T-helper 17 cell (primary cell): ENCODE measurements around the gene GIGYF2. TPM values are rescaled to one million over a fixed set of nuclear protein-coding genes. Genes with fewer than 3 reads are reported as not detected.

Source experiments
- ATAC-seq: fragments of 150-1000 bp; cut with Tn5 transposase; 2 replicates; pipeline ENCODE4 v1.10.0; 2021; ENCODE audit warnings: mild to moderate bottlenecking, moderate library complexity
- DNase-seq, 3 donors: peaks; one replicate each; pipeline versions ENCODE4 v3.0.0 to v3.0.0-alpha.2; 2020 to 2021
- H3K9me3 ChIP-seq: one replicate; pipeline ENCODE4 v1.7.0; 2013; ENCODE audit warnings: low read length, mild to moderate bottlenecking; ENCODE audit not compliant: control insufficient read depth, poor library complexity, severe bottlenecking
- H3K27ac Mint-ChIP-seq: one replicate; pipeline ENCODE4 v1.8.0; 2022; ENCODE audit warnings: mild to moderate bottlenecking, moderate library complexity, mixed read lengths
- H3K27me3 Mint-ChIP-seq: one replicate; pipeline ENCODE4 v1.8.0; 2022; ENCODE audit warnings: mixed read lengths
- H3K36me3 Mint-ChIP-seq: one replicate; pipeline ENCODE4 v1.8.0; 2022; ENCODE audit warnings: low read depth, mixed read lengths
- H3K4me1 Mint-ChIP-seq: one replicate; pipeline ENCODE4 v1.8.0; 2022; ENCODE audit warnings: mild to moderate bottlenecking, mixed read lengths
- H3K4me3 Mint-ChIP-seq: one replicate; pipeline ENCODE4 v1.8.0; 2022; ENCODE audit warnings: mild to moderate bottlenecking, moderate library complexity, mixed read lengths
- total RNA-seq, 4 donors: library from RNA in 2 of 4; stranded (reverse) in 2 of 4; gene quantifications; one replicate each; pipeline ENCODE4 v1.2.3 and lab custom pipeline; 2022 to 2026

Gene GIGYF2
- total RNA-seq (10 to 100 TPM; 55.9 to 62.9 TPM), total RNA-seq (lab: John Stamatoyannopoulos, UW) (104 to 153 reads per million in 2 donors)

DNA sequence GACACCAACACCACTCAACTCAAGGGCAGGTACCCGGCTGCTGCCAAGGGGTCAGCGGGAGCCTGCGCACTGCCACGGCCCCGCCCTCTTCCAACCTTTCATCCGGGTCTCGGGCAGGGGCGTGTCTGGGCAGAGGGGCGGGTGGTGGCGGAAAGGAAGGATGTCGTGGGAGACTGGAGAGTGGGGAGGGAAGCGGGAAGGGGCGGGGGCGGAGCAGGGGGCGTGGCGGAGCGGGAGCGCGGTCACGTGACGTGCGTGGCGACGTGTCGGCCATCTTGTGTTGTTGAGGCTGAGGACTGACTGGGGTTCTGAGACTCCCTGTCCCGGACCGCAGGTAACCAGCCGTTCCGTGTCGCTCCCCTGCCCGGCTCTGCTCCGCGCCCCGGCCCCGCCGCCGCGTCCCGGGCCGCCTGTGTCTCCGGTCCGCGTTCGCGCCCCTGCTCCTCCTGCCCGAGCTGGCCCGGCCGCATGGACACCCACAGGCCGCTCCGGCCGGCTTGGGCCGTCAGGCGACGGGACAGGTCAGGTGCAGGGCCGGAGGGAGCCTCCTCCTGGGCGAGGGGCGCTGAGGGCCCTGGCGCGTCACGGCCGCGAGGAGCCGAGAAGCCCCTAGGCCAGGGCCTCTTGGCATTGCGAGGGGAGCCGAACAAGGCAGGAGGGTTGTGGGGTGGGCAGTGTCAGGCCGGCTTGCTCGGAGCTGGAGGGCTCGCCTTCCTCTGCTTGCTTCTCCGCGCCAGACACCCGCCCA lies at the start of gene GIGYF2:
Gene GIGYF2 (plus strand): TSS at position 273 of the 748 bp plus-strand sequence. CDS start 37,867 bp downstream, outside the sequence.
- ATAC-seq = peak; percentile 90
- Mint-ChIP-seq H3K4me3 (peak within 1 kb of the TSS; percentile 92), H3K4me1 (peaks cover 23% of the 10 kb centered on the region), H3K27me3 (no peaks in the 10 kb centered on the region), H3K27ac (peak within 1 kb of the TSS; percentile 94), H3K36me3 (no peaks in the 10 kb centered on the region)
- no peaks in the 10 kb centered on the region for H3K9me3 ChIP-seq
- peak; percentile 73 to 90 (median 90) for DNase-seq

- Mint-ChIP-seq H3K4me1 (no peaks in the 10 kb centered on the region), H3K27ac (no peak overlapping the region), H3K36me3 (no peaks in the 10 kb centered on the region), H3K27me3 (peaks cover 24% of the 10 kb centered on the region), H3K4me3 (no peak overlapping the region)
- DNase-seq (no peak), ATAC-seq (no peak)
- no peaks in the 10 kb centered on the region for H3K9me3 ChIP-seq
Observed at GRCh38 chr2:232649033-232649432, 48.1 kb upstream of the GIGYF2 start.

DNA sequence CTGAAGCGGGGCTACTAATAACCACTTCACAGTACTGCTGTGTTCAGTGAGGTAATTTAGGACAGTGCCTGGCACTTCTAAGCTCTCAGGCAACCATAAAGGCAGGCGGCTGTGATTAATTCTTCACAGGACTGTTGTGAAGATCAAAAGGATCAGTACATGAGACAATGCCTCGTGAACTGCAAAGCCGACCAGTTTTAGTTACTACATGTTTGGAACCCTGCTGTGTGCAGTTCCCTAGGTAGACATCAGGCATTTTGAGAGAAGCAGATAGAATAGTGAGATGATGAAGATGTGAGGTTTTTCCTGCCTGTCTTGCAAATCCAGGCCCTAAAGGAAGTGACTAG lies 44.7 kb upstream of the GIGYF2 start:
- H3K4me3 Mint-ChIP-seq = no peak overlapping the region
- no peak overlapping the region for H3K27ac Mint-ChIP-seq
- H3K27me3 Mint-ChIP-seq = peaks cover 16% of the 10 kb centered on the region
- ATAC-seq = no peak
- H3K4me1 Mint-ChIP-seq = no peaks in the 10 kb centered on the region
- DNase-seq = no peak
- no peaks in the 10 kb centered on the region for H3K9me3 ChIP-seq
- H3K36me3 Mint-ChIP-seq = no peaks in the 10 kb centered on the region

DNA sequence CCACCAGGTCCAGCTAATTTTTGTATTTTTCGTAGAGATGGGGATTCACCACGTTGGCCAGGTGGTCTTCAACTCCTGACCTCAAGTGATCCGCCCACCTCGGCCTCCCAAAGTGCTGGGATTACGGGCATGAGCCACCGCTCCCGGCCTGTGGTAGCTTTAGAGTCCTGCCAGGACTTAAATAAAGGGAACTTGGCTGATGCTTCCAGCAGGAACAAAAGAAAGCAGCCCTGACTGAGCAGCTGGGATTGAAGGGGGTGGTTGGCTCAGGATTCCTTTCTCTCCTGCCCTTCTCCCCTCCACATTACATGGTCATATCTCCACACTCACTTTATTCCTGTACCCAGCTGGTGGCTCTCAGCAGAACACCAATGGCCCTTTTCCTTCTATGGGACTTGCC lies 43.7 kb upstream of the GIGYF2 start:
- H3K27ac Mint-ChIP-seq = no peak overlapping the region
- no peaks in the 10 kb centered on the region for H3K4me1 Mint-ChIP-seq
- no peaks in the 10 kb centered on the region for H3K36me3 Mint-ChIP-seq
- peaks cover 11% of the 10 kb centered on the region for H3K27me3 Mint-ChIP-seq
- no peak overlapping the region for H3K4me3 Mint-ChIP-seq
- ATAC-seq (no peak), DNase-seq (no peak)
- H3K9me3 ChIP-seq = no peaks in the 10 kb centered on the region

- no peak for ATAC-seq
- Mint-ChIP-seq H3K27ac (no peak overlapping the region), H3K4me3 (no peak overlapping the region), H3K36me3 (no peaks in the 10 kb centered on the region), H3K4me1 (no peaks in the 10 kb centered on the region), H3K27me3 (peaks cover 13% of the 10 kb centered on the region)
- H3K9me3 ChIP-seq = no peaks in the 10 kb centered on the region
- no peak for DNase-seq
Observed at GRCh38 chr2:232655392-232655791, 41.7 kb upstream of the GIGYF2 start.

DNA sequence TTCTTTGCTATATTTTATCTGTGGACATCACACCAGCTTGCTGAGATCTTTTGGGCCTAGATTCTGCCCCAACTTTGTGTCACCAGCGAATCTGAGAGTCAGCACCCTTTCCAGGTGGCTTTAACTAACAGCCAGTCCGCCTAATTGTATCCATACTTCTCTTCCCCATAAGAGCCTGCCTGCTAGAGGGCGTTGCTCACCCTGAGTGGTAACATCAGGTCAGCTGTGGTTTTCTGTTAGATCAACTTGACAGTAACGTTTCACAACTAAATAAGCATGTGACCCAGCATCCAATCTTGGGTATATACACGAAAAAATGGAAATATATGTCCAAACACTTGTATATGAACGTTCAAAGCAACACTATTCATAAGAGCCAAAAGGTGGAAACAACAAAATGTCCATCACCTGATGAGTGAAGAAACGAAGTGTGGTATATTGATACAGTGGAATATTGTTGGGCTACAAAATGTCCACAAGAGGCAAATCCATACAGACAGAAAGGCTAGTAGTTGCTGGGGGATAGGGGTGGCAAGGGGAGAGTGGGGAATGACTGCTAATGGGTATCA lies 38.8 kb upstream of the GIGYF2 start:
- Mint-ChIP-seq H3K36me3 (no peaks in the 10 kb centered on the region), H3K27ac (no peak overlapping the region), H3K4me1 (no peaks in the 10 kb centered on the region), H3K4me3 (no peak overlapping the region), H3K27me3 (peaks cover 22% of the 10 kb centered on the region)
- no peaks in the 10 kb centered on the region for H3K9me3 ChIP-seq
- DNase-seq (no peak), ATAC-seq (no peak)

- ATAC-seq (no peak), DNase-seq (no peak)
- Mint-ChIP-seq H3K27ac (no peak overlapping the region), H3K27me3 (peaks cover 22% of the 10 kb centered on the region), H3K4me3 (no peak overlapping the region), H3K4me1 (no peaks in the 10 kb centered on the region), H3K36me3 (no peaks in the 10 kb centered on the region)
- no peaks in the 10 kb centered on the region for H3K9me3 ChIP-seq
Observed at GRCh38 chr2:232659359-232659758, 37.8 kb upstream of the GIGYF2 start.

DNA sequence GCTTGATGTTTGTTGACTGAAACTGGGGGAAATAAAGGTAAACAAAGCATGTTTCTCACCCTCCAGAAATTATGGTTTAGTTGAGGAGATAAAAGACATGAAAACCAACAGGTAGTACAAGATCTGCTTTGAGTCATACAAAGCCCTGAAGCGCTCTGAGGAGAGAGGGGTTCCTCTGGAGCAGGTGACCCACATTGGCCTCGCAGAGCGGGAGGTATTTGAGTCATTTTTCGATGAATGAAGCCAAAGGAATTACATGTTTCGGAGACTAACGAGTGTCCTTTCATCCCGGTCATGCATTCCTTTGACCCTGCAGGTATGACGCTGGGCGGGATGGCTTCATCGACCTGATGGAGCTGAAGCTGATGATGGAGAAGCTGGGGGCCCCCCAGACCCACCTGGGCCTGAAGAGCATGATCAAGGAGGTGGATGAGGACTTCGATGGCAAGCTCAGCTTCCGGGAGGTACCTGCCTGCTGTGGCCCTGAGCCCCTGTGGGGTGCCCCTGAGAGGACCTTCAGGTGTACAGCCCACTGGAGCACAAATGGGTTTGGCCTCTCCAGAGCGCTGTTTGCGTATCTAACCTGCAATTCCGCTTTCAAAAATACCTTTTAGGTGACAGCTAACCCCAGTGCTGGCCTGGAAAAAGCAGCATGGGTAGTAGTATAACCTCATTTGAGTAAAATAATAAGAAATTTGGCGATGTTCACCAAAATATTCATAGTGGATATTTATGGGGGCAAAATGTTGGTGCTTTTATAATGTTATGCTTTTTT lies 34.5 kb upstream of the GIGYF2 start:
- ATAC-seq = no peak
- no peak overlapping the region for H3K4me3 Mint-ChIP-seq
- no peak for DNase-seq

DNA sequence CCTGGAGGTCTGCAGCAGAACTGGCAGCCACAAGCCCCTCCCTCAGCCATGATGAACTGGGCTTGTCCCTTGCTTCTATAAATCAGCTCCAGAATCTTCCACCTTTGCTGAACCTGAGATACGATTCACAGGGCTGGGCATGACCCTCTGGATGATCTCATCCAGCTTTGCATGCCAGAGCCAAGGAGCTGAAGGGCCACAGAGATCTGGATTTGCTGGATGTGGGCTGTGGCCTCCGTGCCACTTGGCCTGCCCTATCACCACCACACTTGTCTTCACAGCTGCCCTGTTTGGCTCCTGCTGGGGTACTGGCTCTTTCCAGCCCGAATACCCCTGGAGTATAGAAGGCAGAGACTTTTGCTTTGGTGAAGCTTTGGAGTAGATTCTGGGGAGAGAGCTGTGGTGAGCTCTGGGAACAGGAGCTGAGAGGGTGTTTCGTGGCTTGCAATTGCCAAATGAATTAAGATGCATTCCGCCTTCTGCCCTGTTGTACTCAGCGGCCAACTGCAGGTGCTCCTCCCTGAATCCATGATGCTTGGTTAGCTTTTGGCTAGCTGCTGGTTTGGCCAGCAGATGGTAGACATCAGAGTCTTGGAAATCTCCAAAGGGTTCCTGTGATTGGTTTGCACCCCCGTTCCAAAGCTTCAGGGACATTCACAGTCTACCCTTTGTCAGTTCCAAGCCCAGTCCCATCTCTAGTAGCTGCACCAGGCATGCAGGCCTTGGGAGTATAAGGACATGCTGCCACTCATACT lies 30.9 kb upstream of the GIGYF2 start:
- Mint-ChIP-seq H3K36me3 (peaks cover 2% of the 10 kb centered on the region), H3K27me3 (peaks cover 22% of the 10 kb centered on the region), H3K4me3 (no peak overlapping the region), H3K4me1 (no peaks in the 10 kb centered on the region), H3K27ac (no peak overlapping the region)
- H3K9me3 ChIP-seq = no peaks in the 10 kb centered on the region
- DNase-seq = no peak
- no peak for ATAC-seq

More for the DNA sequence above, 34.5 kb upstream of the GIGYF2 start:
- H3K27ac Mint-ChIP-seq = no peak overlapping the region
- H3K27me3 Mint-ChIP-seq = peaks cover 22% of the 10 kb centered on the region
- no peaks in the 10 kb centered on the region for H3K4me1 Mint-ChIP-seq
- no peaks in the 10 kb centered on the region for H3K9me3 ChIP-seq
- H3K36me3 Mint-ChIP-seq = no peaks in the 10 kb centered on the region

GRCh38 chr2:232667989-232668583 lies 29.0 kb upstream of the GIGYF2 start:
- no peak overlapping the region for H3K4me3 Mint-ChIP-seq
- no peak for ATAC-seq

GRCh38 chr2:232668805-232669444 lies 28.2 kb upstream of the GIGYF2 start:
- no peak for DNase-seq
- H3K36me3 Mint-ChIP-seq = peaks cover 2% of the 10 kb centered on the region
- ATAC-seq = no peak
- H3K27ac Mint-ChIP-seq = no peak overlapping the region
- no peaks in the 10 kb centered on the region for H3K4me1 Mint-ChIP-seq
- no peak overlapping the region for H3K4me3 Mint-ChIP-seq
- H3K9me3 ChIP-seq = no peaks in the 10 kb centered on the region
- peaks cover 25% of the 10 kb centered on the region for H3K27me3 Mint-ChIP-seq

More at GRCh38 chr2:232667989-232668583, 29.0 kb upstream of the GIGYF2 start:
- Mint-ChIP-seq H3K27ac (no peak overlapping the region), H3K4me1 (no peaks in the 10 kb centered on the region), H3K36me3 (peaks cover 2% of the 10 kb centered on the region), H3K27me3 (peaks cover 21% of the 10 kb centered on the region)
- no peaks in the 10 kb centered on the region for H3K9me3 ChIP-seq
- DNase-seq = no peak

GRCh38 chr2:232672588-232672987 lies 24.5 kb upstream of the GIGYF2 start:
- Mint-ChIP-seq H3K27ac (no peak overlapping the region), H3K4me3 (no peak overlapping the region), H3K27me3 (peaks cover 34% of the 10 kb centered on the region), H3K4me1 (no peaks in the 10 kb centered on the region), H3K36me3 (peaks cover 4% of the 10 kb centered on the region)
- DNase-seq (no peak), ATAC-seq (no peak)
- H3K9me3 ChIP-seq = no peaks in the 10 kb centered on the region
